ENCODE measurements around the gene NOL9. TPM values are rescaled to one million over a fixed set of nuclear protein-coding genes. Genes with fewer than 3 reads are reported as not detected.
A peak's percentile ranks its signal among the peaks of the same experiment; 100 is the strongest.

Gene NOL9
- polyA plus RNA-seq, 3 donors: 3.7 to 11.5 (median 7.6) TPM

DNA sequence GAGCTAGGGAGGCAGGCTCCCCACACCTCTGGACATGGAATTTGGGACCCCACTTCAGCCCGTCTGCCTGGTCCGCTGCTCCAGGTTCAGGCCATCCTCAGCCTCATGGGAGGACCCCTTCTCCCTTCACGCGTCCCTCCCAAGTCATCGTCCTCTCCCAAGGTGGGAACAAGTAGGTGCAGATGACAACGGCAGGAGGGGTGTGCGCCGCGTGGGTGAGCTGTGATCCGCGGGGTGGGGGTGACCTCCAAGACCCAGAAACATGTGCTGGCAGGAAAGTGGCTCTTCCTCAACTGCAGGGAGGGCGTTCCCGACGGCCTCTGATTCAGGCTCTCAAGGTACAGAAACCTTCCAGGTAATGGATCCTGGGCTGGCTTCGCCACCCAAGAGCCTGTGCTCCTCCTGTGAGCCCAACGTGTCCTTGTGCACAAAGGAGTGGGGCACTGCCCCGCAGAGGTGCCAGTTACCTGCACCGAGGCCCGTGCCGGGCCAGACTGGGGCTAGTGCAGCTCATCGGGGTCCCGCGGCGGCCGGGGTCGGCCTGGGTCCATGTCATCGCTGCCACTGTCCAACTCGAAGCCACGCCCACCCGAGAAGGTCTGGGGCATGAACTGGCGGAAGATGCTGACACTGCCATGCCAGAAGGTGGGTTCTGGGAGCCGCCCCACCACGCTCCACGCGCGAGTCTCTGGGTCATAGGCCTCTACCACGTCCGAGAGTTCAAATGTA, 38.7 kb upstream of the NOL9 start:
- TF ChIP-seq CTCF (IDR thresholded peaks at IDR 0.05): no peak
- Histone ChIP-seq H3K27ac (ENCODE audit: low read depth in 1 of 2, low read length in 2 of 2) (no peak overlapping the region), H3K9ac (ENCODE audit: insufficient read depth, low read length, poor library complexity, severe bottlenecking) (no peak overlapping the region), H3K79me2 (ENCODE audit: insufficient read depth, low read length) (peaks cover 32% of the 10 kb centered on the region), H3K4me3 (replicated peaks in 1 of 3; ENCODE audit: low read depth in 2 of 3, low read length in 3 of 3) (no peak overlapping the region), H3K27me3 (ENCODE audit: control insufficient read depth in 2 of 2, insufficient read depth in 2 of 2, low read length in 2 of 2) (no peaks in the 10 kb centered on the region), H3K9me3 (replicated peaks in 1 of 2; ENCODE audit: control insufficient read depth in 1 of 2, insufficient read depth in 1 of 2, low read length in 2 of 2) (no peaks in the 10 kb centered on the region), H2AFZ (ENCODE audit: insufficient read depth, low read depth, low read length, poor library complexity, severe bottlenecking) (no peak overlapping the region), H3K36me3 (replicated peaks in 1 of 2; ENCODE audit: control insufficient read depth in 1 of 2, insufficient read depth in 2 of 2, low read length in 2 of 2) (peaks cover 86 to 93% of the 10 kb centered on the region in 2 donors), H3K4me1 (ENCODE audit: control insufficient read depth in 1 of 2, insufficient read depth in 2 of 2, low read length in 2 of 2) (peaks cover 22 to 42% of the 10 kb centered on the region in 2 donors), H4K20me1 (ENCODE audit: insufficient read depth, low read length) (peaks cover 100% of the 10 kb centered on the region), H3K4me2 (replicated peaks; ENCODE audit: extremely low read depth, low read length, poor library complexity, severe bottlenecking) (no peak overlapping the region)
- Mint-ChIP-seq H3K4me3 (no peak overlapping the region), H3K4me1 (peaks cover 35% of the 10 kb centered on the region), H3K36me3 (peaks cover 70 to 90% of the 10 kb centered on the region in 2 donors), H3K27ac (no peak overlapping the region), H3K9me3 (no peaks in the 10 kb centered on the region), H3K27me3 (ENCODE audit: low read depth in 3 of 3) (no peaks in the 10 kb centered on the region)
- peak in 1 of 3 donors; percentile 5 for DNase-seq
- intact Hi-C loops (cut with micrococcal nuclease): no loop called here
- WGBS (ENCODE audit: insufficient coverage): 96% methylated on average over 27 of the region's 38 CpGs

DNA sequence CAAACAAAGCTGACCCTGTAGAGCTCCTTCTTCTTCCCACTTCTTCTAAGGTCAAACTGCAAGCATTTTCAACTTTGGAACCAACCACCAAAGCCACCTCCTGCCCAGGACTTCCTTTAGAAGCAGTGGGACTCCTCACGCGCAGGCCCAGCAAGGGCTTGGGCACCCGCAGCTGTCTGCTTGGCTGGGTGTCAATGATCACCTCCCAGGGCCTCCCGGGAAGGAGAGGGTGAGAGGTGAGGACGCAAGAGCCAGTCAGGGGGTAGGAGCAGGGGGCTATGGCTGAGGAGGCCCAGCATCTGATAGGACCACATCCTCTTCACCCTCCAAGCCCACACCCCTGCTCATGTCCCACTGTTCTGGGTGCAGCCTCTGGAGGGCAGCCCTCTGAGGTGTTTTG, 38.1 kb upstream of the NOL9 start:
- Mint-ChIP-seq H3K4me3 (no peak overlapping the region), H3K36me3 (peaks cover 70 to 90% of the 10 kb centered on the region in 2 donors), H3K4me1 (peaks cover 35% of the 10 kb centered on the region), H3K27me3 (ENCODE audit: low read depth in 3 of 3) (no peaks in the 10 kb centered on the region), H3K27ac (peak overlapping the region in 1 of 7 donors; percentile 23), H3K9me3 (no peaks in the 10 kb centered on the region)
- Histone ChIP-seq H3K4me1 (ENCODE audit: control insufficient read depth in 1 of 2, insufficient read depth in 2 of 2, low read length in 2 of 2) (peaks cover 21 to 36% of the 10 kb centered on the region in 2 donors), H3K79me2 (ENCODE audit: insufficient read depth, low read length) (peaks cover 26% of the 10 kb centered on the region), H2AFZ (ENCODE audit: insufficient read depth, low read depth, low read length, poor library complexity, severe bottlenecking) (no peak overlapping the region), H3K27me3 (ENCODE audit: control insufficient read depth in 2 of 2, insufficient read depth in 2 of 2, low read length in 2 of 2) (no peaks in the 10 kb centered on the region), H3K4me2 (replicated peaks; ENCODE audit: extremely low read depth, low read length, poor library complexity, severe bottlenecking) (no peak overlapping the region), H3K36me3 (replicated peaks in 1 of 2; ENCODE audit: control insufficient read depth in 1 of 2, insufficient read depth in 2 of 2, low read length in 2 of 2) (peaks cover 86 to 93% of the 10 kb centered on the region in 2 donors), H3K27ac (ENCODE audit: low read depth in 1 of 2, low read length in 2 of 2) (no peak overlapping the region), H3K9ac (ENCODE audit: insufficient read depth, low read length, poor library complexity, severe bottlenecking) (no peak overlapping the region), H3K4me3 (replicated peaks in 1 of 3; ENCODE audit: low read depth in 2 of 3, low read length in 3 of 3) (no peak overlapping the region), H3K9me3 (replicated peaks in 1 of 2; ENCODE audit: control insufficient read depth in 1 of 2, insufficient read depth in 1 of 2, low read length in 2 of 2) (no peaks in the 10 kb centered on the region), H4K20me1 (ENCODE audit: insufficient read depth, low read length) (peaks cover 100% of the 10 kb centered on the region)
- WGBS (ENCODE audit: insufficient coverage): 20% methylated on average over 3 of the region's 5 CpGs
- intact Hi-C loops (cut with micrococcal nuclease): no loop called here
- TF ChIP-seq CTCF (IDR thresholded peaks at IDR 0.05): no peak
- peak in 1 of 3 donors; percentile 12 for DNase-seq

Measured in CD14-positive monocyte (primary cell).